Upper lobe of right lung (tissue), 1 donor: ENCODE measurements around the gene AFTPH. TPM values are rescaled to one million over a fixed set of nuclear protein-coding genes. Genes with fewer than 3 reads are reported as not detected.
A peak's percentile ranks its signal among the peaks of the same experiment; 100 is the strongest.

Experiments
- ATAC-seq: fragments of 200-7000 bp; cut with Tn5 transposase; one replicate; pipeline ENCODE4 v1.9.1; 2020; ENCODE audit warnings: mild to moderate bottlenecking, moderate library complexity
- DNase-seq: peaks from one replicate; pipeline ENCODE4 v3.0.0-alpha.2; 2020
- H3K27ac ChIP-seq: fragments of 200-600 bp; one replicate; pipeline ENCODE4 v1.8.0; 2022
- H3K27me3 ChIP-seq: fragments of 200-600 bp; one replicate; pipeline ENCODE4 v1.8.0; 2022; ENCODE audit warnings: mild to moderate bottlenecking
- H3K36me3 ChIP-seq: fragments of 200-600 bp; one replicate; pipeline ENCODE4 v1.8.0; 2022
- H3K4me1 ChIP-seq: fragments of 200-600 bp; one replicate; pipeline ENCODE4 v1.8.0; 2022
- H3K4me3 ChIP-seq: fragments of 200-600 bp; one replicate; pipeline ENCODE4 v1.8.0; 2022; ENCODE audit warnings: mild to moderate bottlenecking
- H3K9me3 ChIP-seq: fragments of 200-600 bp; one replicate; pipeline ENCODE4 v1.8.0; 2022
- CTCF ChIP-seq: fragments of 200-600 bp; IDR thresholded peaks from one replicate; pipeline ENCODE4 v1.8.0; 2022; ENCODE audit warnings: antibody characterized with exemption
- intact Hi-C: fragments of 100-400 bp; cut with DNase I; formaldehyde crosslinking; loops from one replicate; pipeline ENCODE4 v1.11.0; 2022
- total RNA-seq: library from RNA; stranded (reverse); fragmentation: NEBNext Ultra II Directional; extraction: Animal tissue kit (Norgen Biotek cat#: 25700); gene quantifications from one replicate; pipeline ENCODE4 v1.2.1, GENCODE V29; 2021
- donor health status: DM: no; HTN: yes; CAD: no; lungs with severe emphysema.

Gene AFTPH
- total RNA-seq, 1 donor from 2014 or later, result 40.2 TPM

DNA sequence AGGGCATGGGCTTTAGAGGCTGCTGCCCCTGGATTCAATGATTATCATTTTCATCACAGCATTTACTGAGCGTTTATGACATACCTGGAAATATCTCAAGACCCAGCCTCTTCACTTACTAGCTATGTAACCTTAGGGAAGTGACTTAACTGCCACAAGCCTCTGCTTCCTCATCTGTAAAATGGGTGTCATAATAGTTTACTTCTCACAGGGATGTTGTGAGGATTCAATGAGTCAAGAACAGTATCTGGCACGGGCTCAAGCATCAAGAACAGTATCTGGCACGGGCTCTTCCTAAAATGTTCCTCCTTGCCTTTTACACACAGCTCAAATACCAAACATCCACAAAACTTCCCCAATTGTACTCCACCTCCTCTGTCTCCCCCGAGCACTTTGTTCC lies 38.8 kb upstream of the AFTPH start:
- Histone ChIP-seq H3K9me3 (no peaks in the 10 kb centered on the region), H3K36me3 (no peaks in the 10 kb centered on the region), H3K27me3 (no peaks in the 10 kb centered on the region), H3K4me3 (no peak overlapping the region), H3K27ac (no peak overlapping the region), H3K4me1 (peaks cover 4% of the 10 kb centered on the region)
- DNase-seq (no peak), ATAC-seq (no peak)
- intact Hi-C loops, result no loop called here
- no peak for TF ChIP-seq CTCF

DNA sequence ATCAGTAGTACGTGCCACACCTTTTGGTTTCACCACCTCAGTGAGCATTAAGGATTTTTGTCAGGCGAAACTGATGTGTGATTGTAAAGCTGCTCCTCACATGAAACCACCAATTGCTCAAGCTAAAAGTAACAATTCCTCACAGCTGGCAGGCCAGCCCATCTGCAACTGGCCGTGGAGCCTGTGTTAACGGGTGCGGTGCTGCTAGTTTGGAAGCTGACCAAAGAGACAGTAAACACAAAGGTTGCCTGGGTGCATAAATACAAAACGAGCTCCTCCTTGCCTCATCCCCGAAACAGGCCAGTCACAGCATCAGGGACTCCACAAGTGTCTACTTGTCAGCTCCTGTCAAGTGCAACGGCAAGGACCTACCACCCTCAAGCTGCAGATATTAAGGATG lies 38.2 kb upstream of the AFTPH start:
- no peaks in the 10 kb centered on the region for H3K36me3 ChIP-seq
- H3K9me3 ChIP-seq, result no peaks in the 10 kb centered on the region
- no peak overlapping the region for H3K4me3 ChIP-seq
- peaks cover 4% of the 10 kb centered on the region for H3K4me1 ChIP-seq
- no peak for TF ChIP-seq CTCF
- ATAC-seq (no peak), DNase-seq (no peak)
- H3K27me3 ChIP-seq, result no peaks in the 10 kb centered on the region
- intact Hi-C loops, result no loop called here
- H3K27ac ChIP-seq, result no peak overlapping the region

DNA sequence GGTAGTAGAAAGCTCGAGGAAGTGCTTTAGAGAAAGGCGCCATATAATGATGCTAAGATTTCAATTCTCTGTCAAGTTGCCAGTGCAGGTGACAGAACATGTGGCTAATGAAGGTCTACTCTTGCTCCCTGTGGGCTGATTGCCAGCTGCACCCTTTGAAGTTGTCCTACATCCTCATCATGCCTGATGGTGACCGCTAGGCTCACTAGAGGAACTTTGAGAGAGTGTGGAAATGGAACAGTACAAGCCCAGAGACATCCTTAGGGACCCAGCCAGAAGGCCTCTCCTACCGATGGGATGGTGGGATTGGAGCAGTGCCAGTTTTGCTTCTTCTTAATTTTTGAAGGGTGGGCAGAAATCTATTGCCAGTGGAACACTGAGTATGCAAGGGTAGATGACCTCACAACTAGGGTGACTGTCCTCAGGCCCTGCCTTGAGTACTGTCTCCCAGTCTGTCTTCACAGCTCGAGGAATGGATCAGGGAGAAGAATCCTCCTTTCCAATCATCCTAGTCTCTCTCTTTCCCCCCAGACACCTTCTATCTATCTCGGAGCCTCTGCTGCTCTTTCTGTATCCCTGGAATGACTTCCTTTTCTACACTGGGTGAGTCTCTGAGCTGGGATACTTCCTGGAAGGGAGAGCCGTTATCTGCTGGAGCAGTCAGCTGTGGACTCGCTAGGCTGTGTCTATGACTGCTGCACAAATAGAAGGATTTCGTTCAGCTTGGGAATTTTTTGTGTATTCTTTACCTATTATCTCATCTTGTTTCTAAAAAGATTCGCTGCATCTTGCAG lies 36.7 kb upstream of the AFTPH start:
- no peak overlapping the region for H3K4me3 ChIP-seq
- no peak for ATAC-seq

GRCh38 chr2:64488050-64488974 lies 35.8 kb upstream of the AFTPH start:
- H3K4me1 ChIP-seq, result peaks cover 4% of the 10 kb centered on the region
- no peak overlapping the region for H3K27ac ChIP-seq
- no peaks in the 10 kb centered on the region for H3K9me3 ChIP-seq
- DNase-seq, result peak; percentile 81
- intact Hi-C loops, result no loop called here
- no peak overlapping the region for H3K4me3 ChIP-seq
- ATAC-seq, result peak; percentile 89
- no peaks in the 10 kb centered on the region for H3K36me3 ChIP-seq
- no peaks in the 10 kb centered on the region for H3K27me3 ChIP-seq
- peak; percentile 98 for TF ChIP-seq CTCF

More for the DNA sequence above, 36.7 kb upstream of the AFTPH start:
- no peaks in the 10 kb centered on the region for H3K9me3 ChIP-seq
- intact Hi-C loops, result no loop called here
- no peaks in the 10 kb centered on the region for H3K36me3 ChIP-seq
- peaks cover 4% of the 10 kb centered on the region for H3K4me1 ChIP-seq
- no peak overlapping the region for H3K27ac ChIP-seq
- no peak for DNase-seq
- no peaks in the 10 kb centered on the region for H3K27me3 ChIP-seq
- no peak for TF ChIP-seq CTCF

GRCh38 chr2:64489081-64489751 lies 34.9 kb upstream of the AFTPH start:
- no peak for TF ChIP-seq CTCF
- intact Hi-C loops, result no loop called here
- ATAC-seq (no peak), DNase-seq (no peak)
- no peak overlapping the region for H3K4me3 ChIP-seq
- H3K4me1 ChIP-seq, result peaks cover 4% of the 10 kb centered on the region
- H3K27ac ChIP-seq, result no peak overlapping the region
- H3K27me3 ChIP-seq, result no peaks in the 10 kb centered on the region
- H3K36me3 ChIP-seq, result no peaks in the 10 kb centered on the region
- H3K9me3 ChIP-seq, result no peaks in the 10 kb centered on the region
